GM15510 (cell line): ENCODE results near the gene ICAM1.

ENCODE experiments used
- POLR2A ChIP-seq: IDR thresholded peaks from 3 replicates; pipeline ENCODE4 v1.6.1; 2011; ENCODE audit warnings: borderline replicate concordance; ENCODE audit not compliant: insufficient read length; ENCODE audit errors: extremely low read depth

ICAM1 gene

GRCh38 chr19:10258080-10258710, 12.7 kb upstream of the ICAM1 start:
- TF ChIP-seq POLR2A: no peak

DNA sequence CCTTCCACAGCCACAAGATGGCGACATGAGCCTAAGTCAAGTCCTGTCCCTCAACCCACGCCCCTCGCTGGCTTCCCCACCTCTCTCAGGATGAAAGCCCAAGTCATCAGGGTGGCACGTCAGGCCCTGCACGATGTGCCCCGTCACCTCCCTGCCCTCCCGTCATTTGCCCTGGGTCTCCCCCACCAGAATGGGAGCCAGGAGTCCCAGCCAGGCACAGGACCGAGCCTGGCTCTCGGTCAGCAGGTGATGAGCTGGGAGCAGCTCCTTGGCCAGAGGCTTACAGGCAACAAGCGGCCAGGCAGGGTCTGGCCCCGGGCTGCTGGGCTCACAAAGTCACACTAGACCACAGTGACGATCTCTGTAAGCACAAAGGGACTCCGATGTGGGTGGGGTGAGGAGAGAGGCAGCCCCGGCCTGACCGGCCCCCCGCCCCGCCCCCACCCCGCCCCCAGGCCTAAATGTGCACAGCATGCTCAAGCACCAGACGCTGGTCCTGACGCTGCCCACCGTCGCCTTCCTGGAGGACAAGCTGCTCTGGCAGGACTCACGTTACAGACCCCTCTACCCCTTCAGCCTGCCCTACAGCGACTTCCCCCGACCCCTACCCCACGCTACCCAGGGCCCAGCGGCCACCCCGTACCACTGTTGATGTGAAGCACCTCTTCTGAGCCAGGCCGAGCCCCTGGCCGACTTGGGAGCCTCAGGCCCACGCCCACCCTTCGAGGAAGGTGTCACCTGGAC, 11.6 kb upstream of the ICAM1 start:
- TF ChIP-seq POLR2A: no peak

DNA sequence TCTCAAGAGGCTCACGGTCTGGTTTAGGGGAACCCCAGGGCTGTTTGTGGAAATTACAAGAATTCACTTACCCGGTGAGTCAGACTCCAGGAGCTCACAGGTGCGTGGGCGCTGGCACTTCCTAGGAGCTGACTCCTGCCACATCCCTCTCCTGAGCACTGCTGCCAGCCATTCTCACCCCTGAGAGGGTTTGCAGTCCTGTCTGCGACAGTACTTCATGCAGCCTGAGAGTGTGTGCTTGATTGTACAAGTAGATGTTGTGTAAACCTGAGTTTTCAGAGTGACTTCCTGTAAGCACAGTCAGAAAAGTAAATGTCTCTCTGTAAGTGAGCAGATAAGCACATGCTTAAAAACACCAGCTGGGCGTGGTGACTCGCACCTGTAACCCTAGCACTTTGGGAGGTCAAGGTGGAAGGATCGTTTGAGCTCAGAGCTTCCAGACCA, 10.8 kb upstream of the ICAM1 start:
- TF ChIP-seq POLR2A: no peak

DNA sequence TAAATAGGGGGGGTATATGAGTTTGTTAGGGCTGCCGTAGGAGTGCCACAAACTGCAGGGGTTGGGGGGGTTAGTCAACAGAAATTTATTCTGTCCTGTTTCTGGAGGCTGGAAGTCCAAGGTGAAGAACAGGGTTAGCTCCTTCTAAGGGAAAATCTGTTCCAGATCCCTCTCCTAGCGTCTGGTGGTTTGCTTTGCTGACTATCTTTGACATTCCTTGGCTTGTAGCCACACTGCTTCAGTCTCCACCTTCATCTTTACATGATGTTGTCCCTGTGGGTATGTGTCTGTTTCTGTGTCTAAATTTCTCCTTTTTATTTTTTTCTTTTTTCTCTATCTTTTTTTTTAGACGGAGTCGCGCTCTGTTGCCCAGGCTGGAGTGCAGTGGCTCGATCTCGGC, 8.1 kb upstream of the ICAM1 start:
- TF ChIP-seq POLR2A: no peak

- TF ChIP-seq POLR2A: no peak
Observed at GRCh38 chr19:10266706-10267105, 4.2 kb upstream of the ICAM1 start.

GRCh38 chr19:10268071-10268470, 2.8 kb upstream of the ICAM1 start:
- no peak for TF ChIP-seq POLR2A

DNA sequence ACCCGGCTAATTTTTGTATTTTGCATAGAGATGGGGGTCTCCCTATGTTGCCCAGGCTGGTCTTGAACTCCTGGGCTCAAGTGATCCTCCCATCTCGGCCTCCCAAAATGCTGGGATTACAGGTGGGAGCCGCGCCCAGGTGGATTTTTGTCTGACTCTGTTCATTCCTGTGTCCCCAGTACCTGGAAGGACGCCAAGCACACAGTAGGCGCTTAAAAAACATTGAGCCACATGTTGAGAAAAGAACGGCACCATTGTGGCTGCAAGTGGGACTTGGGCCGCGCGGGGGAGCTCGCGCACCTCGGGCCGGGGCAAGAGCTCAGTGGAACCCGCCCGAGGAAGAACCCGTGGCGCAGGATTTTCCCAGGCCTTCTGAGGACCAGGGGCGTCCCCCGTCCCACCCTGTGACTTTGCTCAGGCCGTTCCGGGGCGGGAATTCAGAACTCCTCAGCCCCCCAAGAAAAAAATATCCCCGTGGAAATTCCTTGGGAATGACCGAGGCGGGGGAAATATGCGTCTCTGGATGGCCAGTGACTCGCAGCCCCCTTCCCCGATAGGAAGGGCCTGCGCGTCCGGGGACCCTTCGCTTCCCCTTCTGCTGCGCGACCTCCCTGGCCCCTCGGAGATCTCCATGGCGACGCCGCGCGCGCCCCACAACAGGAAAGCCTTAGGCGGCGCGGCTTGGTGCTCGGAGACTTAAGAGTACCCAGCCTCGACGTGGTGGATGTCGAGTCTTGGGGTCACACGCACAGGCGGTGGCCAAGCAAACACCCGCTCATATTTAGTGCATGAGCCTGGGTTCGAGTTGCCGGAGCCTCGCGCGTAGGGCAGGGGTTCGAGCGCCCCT, 1.4 kb upstream of the ICAM1 start:
- no peak for TF ChIP-seq POLR2A

GRCh38 chr19:10270180-10270615, 722 bp upstream of the ICAM1 start:
- TF ChIP-seq POLR2A: no peak

- no peak for TF ChIP-seq POLR2A
Observed at GRCh38 chr19:10271543-10272086, 695 bp downstream of the ICAM1 start.

- no peak for TF ChIP-seq POLR2A
Observed at GRCh38 chr19:10274589-10274988, 3.7 kb downstream of the ICAM1 start.

DNA sequence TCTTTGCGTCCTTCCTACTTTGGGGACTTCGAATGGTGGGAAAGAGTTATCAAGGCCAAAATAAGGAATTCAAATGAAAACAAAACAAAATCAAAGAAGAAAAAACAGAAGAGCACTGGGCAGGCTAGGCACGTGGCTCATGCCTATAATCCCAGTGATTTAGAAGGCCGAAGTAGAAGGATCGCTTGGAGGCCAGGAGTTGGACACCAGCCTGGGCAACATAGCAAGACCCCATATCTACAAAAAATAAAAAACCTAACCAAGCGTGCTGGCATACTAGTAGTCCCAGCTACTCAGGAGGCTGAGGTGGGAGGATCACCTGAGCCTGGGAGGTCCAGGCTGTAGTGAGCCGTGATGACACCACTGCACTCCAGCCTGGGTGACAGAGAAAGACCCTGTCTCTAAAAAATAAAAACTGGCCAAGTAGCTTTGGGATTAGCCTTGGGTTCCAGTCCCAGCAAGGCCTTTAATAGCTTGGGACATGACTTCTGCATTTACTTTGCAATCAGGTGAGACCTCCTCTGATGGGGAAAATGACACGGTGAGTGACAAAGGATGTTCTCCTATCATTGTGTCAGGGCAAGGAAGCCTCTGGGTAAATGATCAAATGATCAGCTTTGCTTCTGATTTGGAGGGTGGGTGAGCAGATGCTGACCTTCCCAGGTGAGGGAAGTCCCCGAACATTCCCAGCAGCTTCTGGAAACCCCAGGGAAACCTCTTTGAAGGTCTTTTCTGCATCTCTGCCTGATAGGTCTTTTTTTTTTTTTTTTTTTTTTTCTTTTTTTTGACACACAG, 7.1 kb downstream of the ICAM1 start:
- TF ChIP-seq POLR2A: no peak

DNA sequence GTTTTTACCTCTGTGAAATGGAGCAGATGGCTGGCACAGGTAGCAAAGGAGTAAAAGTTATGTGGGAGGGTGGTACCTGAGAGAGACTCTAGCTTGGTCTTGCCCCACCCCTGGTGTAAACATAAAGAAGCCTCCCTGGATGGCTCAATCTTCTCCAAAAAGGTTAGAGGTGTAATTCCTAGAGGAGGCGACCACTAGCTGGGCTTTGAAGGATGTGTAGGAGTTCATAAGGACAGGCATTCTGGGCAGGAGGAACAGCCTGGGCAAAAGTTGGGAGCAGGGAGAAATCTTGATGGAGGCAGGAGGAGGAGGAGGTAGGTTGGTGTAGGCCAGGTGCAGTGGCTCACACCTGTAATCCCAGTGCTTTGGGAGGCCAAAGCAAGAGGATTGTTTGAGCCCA, 8.0 kb downstream of the ICAM1 start:
- TF ChIP-seq POLR2A: no peak

- TF ChIP-seq POLR2A: no peak
Observed at GRCh38 chr19:10279737-10280442, 9.0 kb downstream of the ICAM1 start.
